ENCODE data around the gene RSRC1.

The RSRC1 gene

DNA sequence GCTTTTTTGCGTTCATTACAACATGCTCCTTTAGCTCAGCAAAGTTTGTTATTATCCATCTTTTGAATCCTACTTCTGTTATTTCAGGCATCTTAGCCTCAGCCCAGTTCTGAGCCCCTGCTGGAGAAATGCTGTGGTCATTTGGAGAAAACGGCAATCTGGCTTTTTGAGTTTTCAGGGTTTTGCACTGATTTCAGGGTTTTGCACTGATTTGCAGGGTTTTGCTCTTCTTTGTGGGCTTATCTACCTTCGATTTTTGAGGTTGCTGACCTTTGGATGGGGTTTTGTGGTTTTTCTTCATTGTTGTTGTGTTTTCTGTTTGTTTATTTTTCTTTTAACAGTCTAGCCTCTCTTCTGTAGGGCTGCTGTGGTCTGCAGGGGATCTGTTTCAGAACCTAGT is 137.4 kb downstream of the RSRC1 start:
- Histone ChIP-seq H3K27ac (ENCODE audit: low read depth, low read length, poor library complexity, severe bottlenecking) (no peak overlapping the region), H3K4me2 (ENCODE audit: low read length) (no peak overlapping the region), H3K36me3 (ENCODE audit: insufficient read depth, low read length) (0 out of 2 replicates have a peak, but pooled peaks cover 4% of the 10 kb centered on the region), H2AFZ (ENCODE audit: low read length) (no peak overlapping the region), H3K9me2 (ENCODE audit: low read depth, low read length) (no peaks in the 10 kb centered on the region), H3K79me2 (ENCODE audit: insufficient read depth, low read length) (no peaks in the 10 kb centered on the region), H3K27me3 (ENCODE audit: insufficient read depth, low read length) (no peaks in the 10 kb centered on the region), H3K4me3 (ENCODE audit: low read depth, low read length, poor library complexity, severe bottlenecking) (no peak overlapping the region), H4K20me1 (ENCODE audit: insufficient read depth, low read length) (no peaks in the 10 kb centered on the region), H3K4me1 (ENCODE audit: insufficient read depth, low read length, severe bottlenecking) (no peaks in the 10 kb centered on the region), H3K9ac (ENCODE audit: low read length) (no peak overlapping the region), H3K9me3 (ENCODE audit: low read length) (no peaks in the 10 kb centered on the region), H3F3A (ENCODE audit: insufficient read depth, low read length) (no peaks in the 10 kb centered on the region)
- no peak for TF ChIP-seq EZH2 (IDR thresholded peaks at IDR 0.05; ENCODE audit: borderline replicate concordance, low read length)
- TF ChIP-seq, protein P1, sequence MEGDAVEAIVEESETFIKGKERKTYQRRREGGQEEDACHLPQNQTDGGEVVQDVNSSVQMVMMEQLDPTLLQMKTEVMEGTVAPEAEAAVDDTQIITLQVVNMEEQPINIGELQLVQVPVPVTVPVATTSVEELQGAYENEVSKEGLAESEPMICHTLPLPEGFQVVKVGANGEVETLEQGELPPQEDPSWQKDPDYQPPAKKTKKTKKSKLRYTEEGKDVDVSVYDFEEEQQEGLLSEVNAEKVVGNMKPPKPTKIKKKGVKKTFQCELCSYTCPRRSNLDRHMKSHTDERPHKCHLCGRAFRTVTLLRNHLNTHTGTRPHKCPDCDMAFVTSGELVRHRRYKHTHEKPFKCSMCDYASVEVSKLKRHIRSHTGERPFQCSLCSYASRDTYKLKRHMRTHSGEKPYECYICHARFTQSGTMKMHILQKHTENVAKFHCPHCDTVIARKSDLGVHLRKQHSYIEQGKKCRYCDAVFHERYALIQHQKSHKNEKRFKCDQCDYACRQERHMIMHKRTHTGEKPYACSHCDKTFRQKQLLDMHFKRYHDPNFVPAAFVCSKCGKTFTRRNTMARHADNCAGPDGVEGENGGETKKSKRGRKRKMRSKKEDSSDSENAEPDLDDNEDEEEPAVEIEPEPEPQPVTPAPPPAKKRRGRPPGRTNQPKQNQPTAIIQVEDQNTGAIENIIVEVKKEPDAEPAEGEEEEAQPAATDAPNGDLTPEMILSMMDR (IDR thresholded peaks at IDR 0.05; ENCODE audit: low read length), result no peak

DNA sequence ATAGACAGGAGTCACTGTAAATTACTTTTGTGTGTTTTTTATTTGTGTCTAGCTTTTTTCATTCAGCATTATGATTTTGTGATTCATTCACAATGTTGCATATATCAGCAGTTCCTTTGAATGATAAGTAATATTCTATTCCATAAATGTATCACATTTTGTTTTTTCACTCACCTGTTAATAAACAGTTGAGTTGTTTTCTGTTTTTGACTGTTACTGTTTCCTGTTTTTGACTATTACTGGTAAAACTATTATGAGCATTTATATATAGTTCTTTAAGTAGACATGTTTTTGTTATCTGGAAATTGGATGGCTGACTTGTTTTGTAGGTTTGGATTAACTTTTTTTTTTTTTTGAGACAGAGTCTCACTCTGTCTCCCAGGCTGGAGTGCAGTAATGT is 138.4 kb downstream of the RSRC1 start:
- Histone ChIP-seq H2AFZ (ENCODE audit: low read length) (no peak overlapping the region), H3K27me3 (ENCODE audit: insufficient read depth, low read length) (no peaks in the 10 kb centered on the region), H3K4me3 (ENCODE audit: low read depth, low read length, poor library complexity, severe bottlenecking) (no peak overlapping the region), H3F3A (ENCODE audit: insufficient read depth, low read length) (no peaks in the 10 kb centered on the region), H3K9ac (ENCODE audit: low read length) (no peak overlapping the region), H4K20me1 (ENCODE audit: insufficient read depth, low read length) (no peaks in the 10 kb centered on the region), H3K4me1 (ENCODE audit: insufficient read depth, low read length, severe bottlenecking) (no peaks in the 10 kb centered on the region), H3K4me2 (ENCODE audit: low read length) (no peak overlapping the region), H3K9me3 (ENCODE audit: low read length) (peaks cover 3% of the 10 kb centered on the region; the same call in 1 of the 2 replicates), H3K36me3 (ENCODE audit: insufficient read depth, low read length) (0 out of 2 replicates have a peak, but pooled peaks cover 4% of the 10 kb centered on the region), H3K27ac (ENCODE audit: low read depth, low read length, poor library complexity, severe bottlenecking) (no peak overlapping the region), H3K9me2 (ENCODE audit: low read depth, low read length) (no peaks in the 10 kb centered on the region), H3K79me2 (ENCODE audit: insufficient read depth, low read length) (no peaks in the 10 kb centered on the region)
- no peak for TF ChIP-seq EZH2 (IDR thresholded peaks at IDR 0.05; ENCODE audit: borderline replicate concordance, low read length)
- TF ChIP-seq, protein P1 (IDR thresholded peaks at IDR 0.05; ENCODE audit: low read length), result no peak

DNA sequence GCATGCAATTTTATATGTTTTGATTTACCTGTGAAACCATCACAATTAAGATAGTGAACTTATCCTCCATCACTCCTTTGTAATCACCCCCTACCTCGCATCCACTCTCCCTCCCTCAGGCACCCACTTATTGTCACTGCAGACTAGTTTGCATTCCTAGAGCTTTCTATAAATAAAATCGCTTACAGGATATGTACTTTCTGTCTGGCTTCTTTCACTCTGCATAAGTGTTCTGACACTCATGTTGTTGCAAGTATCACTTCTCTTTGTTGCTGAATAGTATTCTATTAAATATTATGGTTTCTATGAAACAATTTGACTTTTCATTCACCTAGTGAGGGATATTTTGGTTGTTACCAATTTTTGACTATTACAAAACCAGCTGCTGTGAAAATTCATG is 139.3 kb downstream of the RSRC1 start:
- no peaks in the 10 kb centered on the region for H3F3A ChIP-seq (ENCODE audit: insufficient read depth, low read length)
- no peak overlapping the region for H3K4me2 ChIP-seq (ENCODE audit: low read length)
- H4K20me1 ChIP-seq (ENCODE audit: insufficient read depth, low read length), result no peaks in the 10 kb centered on the region
- no peak overlapping the region for H3K9ac ChIP-seq (ENCODE audit: low read length)
- no peaks in the 10 kb centered on the region for H3K79me2 ChIP-seq (ENCODE audit: insufficient read depth, low read length)
- no peaks in the 10 kb centered on the region for H3K9me2 ChIP-seq (ENCODE audit: low read depth, low read length)
- no peaks in the 10 kb centered on the region for H3K4me1 ChIP-seq (ENCODE audit: insufficient read depth, low read length, severe bottlenecking)
- H3K27ac ChIP-seq (ENCODE audit: low read depth, low read length, poor library complexity, severe bottlenecking), result no peak overlapping the region
- no peak for TF ChIP-seq EZH2 (IDR thresholded peaks at IDR 0.05; ENCODE audit: borderline replicate concordance, low read length)
- TF ChIP-seq, protein P1 (IDR thresholded peaks at IDR 0.05; ENCODE audit: low read length), result no peak
- peaks cover 5% of the 10 kb centered on the region; the same call in 1 of the 2 replicates for H3K9me3 ChIP-seq (ENCODE audit: low read length)
- no peak overlapping the region for H2AFZ ChIP-seq (ENCODE audit: low read length)
- H3K36me3 ChIP-seq (ENCODE audit: insufficient read depth, low read length), result 0 out of 2 replicates have a peak, but pooled peaks cover 4% of the 10 kb centered on the region
- no peak overlapping the region for H3K4me3 ChIP-seq (ENCODE audit: low read depth, low read length, poor library complexity, severe bottlenecking)
- H3K27me3 ChIP-seq (ENCODE audit: insufficient read depth, low read length), result no peaks in the 10 kb centered on the region
